GM18861 (cell line): ENCODE data around the gene VAMP5.
"Not testable (repeated sequence)": the region's sequence is repeated elsewhere in the genome, so short reads cannot be mapped to it uniquely, and the experiment has no call there.

Source experiments
- ATAC-seq: cut with Tn5 transposase; IDR thresholded peaks from one replicate; pipeline ENCODE4 v1.9.1; 2021; ENCODE audit not compliant: unreplicated experiment

VAMP5 gene

GRCh38 chr2:85549826-85550225 lies 34.4 kb upstream of the VAMP5 start:
- no peak for ATAC-seq

DNA sequence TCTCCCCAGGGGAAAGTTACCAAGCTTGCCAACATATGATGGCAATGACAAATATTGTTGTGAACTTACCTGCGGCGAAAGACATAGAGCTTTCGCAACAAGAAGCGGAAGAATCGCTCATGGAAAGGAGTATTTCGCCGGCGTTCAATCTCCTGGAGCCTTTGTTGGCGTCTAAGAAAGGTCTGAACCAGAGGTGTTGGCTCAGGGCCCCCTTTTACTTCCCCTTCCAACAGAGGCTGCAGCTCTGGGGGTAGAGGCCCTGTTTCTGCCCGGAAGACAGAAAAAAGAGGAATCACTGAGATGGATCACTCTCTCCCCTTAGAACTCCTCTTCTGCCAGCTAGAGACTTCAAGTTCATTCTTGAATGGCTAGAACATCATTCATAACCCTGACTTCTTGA lies 33.7 kb upstream of the VAMP5 start:
- ATAC-seq, result no peak

- ATAC-seq, result peak; percentile 61
Observed at GRCh38 chr2:85551698-85552678, 32.2 kb upstream of the VAMP5 start.

- ATAC-seq, result no peak
Observed at GRCh38 chr2:85553184-85553583, 31.0 kb upstream of the VAMP5 start.

GRCh38 chr2:85554980-85555612 lies 29.1 kb upstream of the VAMP5 start:
- no peak for ATAC-seq

GRCh38 chr2:85557130-85557529 lies 27.1 kb upstream of the VAMP5 start:
- ATAC-seq, result no peak

GRCh38 chr2:85558160-85558559 lies 26.1 kb upstream of the VAMP5 start:
- ATAC-seq, result no peak

GRCh38 chr2:85560403-85560726 lies 23.9 kb upstream of the VAMP5 start:
- ATAC-seq, result not testable (repeated sequence)

GRCh38 chr2:85560812-85561279 lies 23.4 kb upstream of the VAMP5 start:
- no peak for ATAC-seq

- ATAC-seq, result peak; percentile 92
Observed at GRCh38 chr2:85561280-85562212, 22.7 kb upstream of the VAMP5 start, which contains the start of gene GGCX. TSS of gene GGCX (minus strand) at chr2:85561493. CDS start at chr2:85561428, 65 bp downstream.

- no peak for ATAC-seq
Observed at GRCh38 chr2:85564144-85564563, 20.1 kb upstream of the VAMP5 start.

GRCh38 chr2:85566265-85566664 lies 18.0 kb upstream of the VAMP5 start:
- no peak for ATAC-seq

- ATAC-seq, result no peak
Observed at GRCh38 chr2:85575739-85576138, 8.5 kb upstream of the VAMP5 start.

DNA sequence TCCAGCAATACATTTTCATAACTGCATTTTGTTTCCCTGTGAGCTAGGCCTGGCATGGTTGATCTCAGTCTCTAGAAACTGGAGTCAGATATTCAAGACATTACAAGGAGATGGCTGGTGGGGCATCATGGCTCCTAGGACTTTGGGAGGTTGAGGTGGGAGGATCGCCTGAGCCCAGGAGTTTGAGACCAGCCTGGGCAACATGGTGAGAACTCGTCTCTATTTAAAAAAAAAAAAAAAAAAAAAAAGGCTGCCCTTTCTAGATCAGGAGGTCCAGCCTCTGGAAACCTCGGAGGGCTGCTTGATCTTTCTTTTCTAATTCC lies 7.2 kb upstream of the VAMP5 start:
- no peak for ATAC-seq

DNA sequence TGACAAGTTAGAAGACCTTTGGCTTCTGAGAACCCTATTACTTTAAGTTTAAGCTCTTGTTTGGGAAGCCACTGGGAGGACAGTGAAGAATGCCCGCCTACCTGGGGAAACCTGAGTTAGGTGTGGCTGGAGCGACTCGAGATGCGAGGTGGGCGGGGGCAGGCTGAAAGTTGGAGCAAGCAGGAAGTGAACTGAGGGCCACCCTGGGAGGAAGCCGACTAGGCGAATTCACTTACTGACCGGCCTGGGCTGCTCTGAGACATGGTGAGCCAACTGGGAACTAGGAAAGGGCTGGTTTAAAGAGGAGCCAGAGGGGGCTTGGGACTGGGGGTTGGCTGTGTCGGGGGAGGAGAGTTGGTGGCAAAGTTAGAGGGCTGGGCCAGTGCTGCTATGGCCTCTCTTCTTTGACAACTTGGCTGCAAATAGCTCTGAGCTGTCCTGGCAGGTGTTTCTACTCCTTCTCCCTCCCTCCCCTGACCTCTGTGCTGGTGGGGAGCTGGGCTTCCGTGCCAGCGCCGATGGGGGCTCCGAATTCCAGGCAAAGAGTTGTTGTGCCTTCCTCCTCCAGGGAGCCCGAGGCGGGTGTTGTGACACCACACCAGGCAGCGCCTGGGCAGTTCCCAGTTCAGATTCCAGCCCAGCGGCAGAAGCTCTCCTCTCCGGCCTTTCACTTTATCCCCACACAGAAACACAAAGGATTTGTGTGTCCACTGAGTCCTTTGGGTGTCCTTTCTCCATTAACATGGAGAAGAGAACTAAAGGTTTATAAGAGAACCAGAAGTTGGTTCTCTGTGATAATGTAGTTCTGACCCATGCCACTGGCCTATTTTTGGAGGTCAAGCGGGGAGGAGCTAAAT lies 6.6 kb upstream of the VAMP5 start, which contains the start of gene VAMP8:
Gene VAMP8 (plus strand): TSS at position 201 of the 857 bp plus-strand sequence. CDS start 61 bp downstream, at position 262.
- peak; percentile 50 for ATAC-seq

- ATAC-seq, result no peak
Observed at GRCh38 chr2:85578243-85579180, 5.7 kb upstream of the VAMP5 start.

GRCh38 chr2:85579266-85579935 lies 4.8 kb upstream of the VAMP5 start:
- ATAC-seq, result no peak

DNA sequence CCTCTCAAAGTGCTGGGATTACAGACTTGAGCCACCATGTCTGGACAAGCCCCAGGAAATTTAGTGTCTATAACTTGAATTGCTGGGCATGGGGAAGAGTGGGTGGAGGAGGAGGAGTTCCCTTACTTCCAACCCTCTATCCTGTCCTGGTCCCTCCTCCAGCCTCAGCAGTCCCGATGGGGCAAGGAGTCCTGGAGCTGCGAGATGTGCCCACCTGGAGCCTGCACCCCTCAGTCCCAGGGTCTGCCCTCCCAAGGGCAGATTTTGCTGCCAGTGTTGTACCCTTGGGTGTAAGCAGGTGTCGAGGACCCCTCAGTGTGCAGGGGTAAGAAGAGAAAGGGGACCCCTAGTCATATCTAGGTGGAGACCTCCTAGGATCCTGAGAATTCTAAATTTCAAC lies 4.0 kb upstream of the VAMP5 start:
- ATAC-seq, result no peak
